Activated naive CD8-positive, alpha-beta T cell treated with anti-CD3 and anti-CD28 coated beads, Interleukin-2, amount 10 ng/mL, durations not matched to agents 7 days and 5 days (primary cell): Measurements from ENCODE around the gene TRDN. TPM values are rescaled to one million over a fixed set of nuclear protein-coding genes. Genes with fewer than 3 reads are reported as not detected.

Experiments
- ATAC-seq: fragments of 150-1000 bp; cut with Tn5 transposase; one replicate; pipeline ENCODE4 v1.10.0; 2021; ENCODE audit warnings: low read depth, moderate library complexity
- POLR2A ChIA-PET: fragments of 350-600 bp; sonication (Branson Sonifier 250); formaldehyde crosslinking; loops from one replicate; lab custom pipeline; 2021; ENCODE audit warnings: antibody characterized with exemption; lab: Charles Lee
- DNase-seq: peaks from one replicate; pipeline ENCODE4 v3.0.0; 2021
- H3K27ac Mint-ChIP-seq: one replicate; pipeline ENCODE4 v1.8.0; 2022; ENCODE audit warnings: mild to moderate bottlenecking, mixed read lengths
- H3K27me3 Mint-ChIP-seq: one replicate; pipeline ENCODE4 v1.8.0; 2022; ENCODE audit warnings: mild to moderate bottlenecking, moderate library complexity, mixed read lengths
- H3K36me3 Mint-ChIP-seq: one replicate; pipeline ENCODE4 v1.8.0; 2021; ENCODE audit warnings: mild to moderate bottlenecking, mixed read lengths
- H3K4me1 Mint-ChIP-seq: one replicate; pipeline ENCODE4 v1.8.0; 2021; ENCODE audit warnings: mixed read lengths
- H3K4me3 Mint-ChIP-seq: one replicate; pipeline ENCODE4 v1.8.0; 2022; ENCODE audit warnings: mild to moderate bottlenecking, moderate library complexity, mixed read lengths
- H3K9me3 Mint-ChIP-seq: one replicate; pipeline ENCODE4 v1.8.0; 2021; ENCODE audit warnings: mixed read lengths
- total RNA-seq, 2 experiments: library from RNA; stranded (reverse); gene quantifications; one replicate each; pipeline ENCODE4 v1.2.3, GENCODE V29; 2021

The TRDN gene
- total RNA-seq = not detected

- no peak within 1 kb of the TSS for H3K27ac Mint-ChIP-seq
- no peaks in the 10 kb centered on the region for H3K36me3 Mint-ChIP-seq
Observed at GRCh38 chr6:123636782-123637181, at the start of gene TRDN. TSS of gene TRDN (minus strand) at chr6:123636950. CDS start at chr6:123636775, 175 bp downstream.

GRCh38 chr6:123681957-123682462 lies 45.3 kb upstream of the TRDN start:
- DNase-seq = no peak
- Mint-ChIP-seq H3K27me3 (no peaks in the 10 kb centered on the region), H3K36me3 (no peaks in the 10 kb centered on the region), H3K4me3 (no peak overlapping the region), H3K27ac (no peak overlapping the region), H3K9me3 (no peaks in the 10 kb centered on the region), H3K4me1 (no peaks in the 10 kb centered on the region)
- no peak for ATAC-seq
- POLR2A ChIA-PET = no interaction called here

More at GRCh38 chr6:123636782-123637181, at the start of gene TRDN:
- ATAC-seq = no peak
- Mint-ChIP-seq H3K27me3 (no peaks in the 10 kb centered on the region), H3K9me3 (no peaks in the 10 kb centered on the region), H3K4me3 (no peak within 1 kb of the TSS), H3K4me1 (no peaks in the 10 kb centered on the region)
- POLR2A ChIA-PET = no interaction called here
- no peak for DNase-seq

GRCh38 chr6:123677897-123678296 lies 41.1 kb upstream of the TRDN start:
- Mint-ChIP-seq H3K27ac (no peak overlapping the region), H3K36me3 (no peaks in the 10 kb centered on the region), H3K4me3 (no peak overlapping the region), H3K9me3 (peaks cover 3% of the 10 kb centered on the region), H3K27me3 (no peaks in the 10 kb centered on the region), H3K4me1 (no peaks in the 10 kb centered on the region)
- no peak for ATAC-seq
- DNase-seq = no peak
- POLR2A ChIA-PET = no interaction called here

GRCh38 chr6:123676793-123677192 lies 40.0 kb upstream of the TRDN start:
- no peaks in the 10 kb centered on the region for H3K27me3 Mint-ChIP-seq
- ATAC-seq = no peak
- H3K4me1 Mint-ChIP-seq = no peaks in the 10 kb centered on the region
- peaks cover 3% of the 10 kb centered on the region for H3K9me3 Mint-ChIP-seq
- no peak for DNase-seq
- POLR2A ChIA-PET = no interaction called here
- no peaks in the 10 kb centered on the region for H3K36me3 Mint-ChIP-seq
- H3K4me3 Mint-ChIP-seq = no peak overlapping the region
- H3K27ac Mint-ChIP-seq = no peak overlapping the region

GRCh38 chr6:123668965-123669591 lies 32.3 kb upstream of the TRDN start:
- no peaks in the 10 kb centered on the region for H3K36me3 Mint-ChIP-seq
- H3K27me3 Mint-ChIP-seq = no peaks in the 10 kb centered on the region
- peaks cover 1% of the 10 kb centered on the region for H3K9me3 Mint-ChIP-seq
- POLR2A ChIA-PET = no interaction called here
- no peak overlapping the region for H3K4me3 Mint-ChIP-seq
- H3K27ac Mint-ChIP-seq = no peak overlapping the region
- H3K4me1 Mint-ChIP-seq = no peaks in the 10 kb centered on the region
- DNase-seq (no peak), ATAC-seq (no peak)

GRCh38 chr6:123668063-123668462 lies 31.3 kb upstream of the TRDN start:
- Mint-ChIP-seq H3K4me1 (no peaks in the 10 kb centered on the region), H3K36me3 (no peaks in the 10 kb centered on the region), H3K4me3 (no peak overlapping the region), H3K27me3 (no peaks in the 10 kb centered on the region), H3K9me3 (no peaks in the 10 kb centered on the region), H3K27ac (no peak overlapping the region)
- DNase-seq (no peak), ATAC-seq (no peak)
- POLR2A ChIA-PET = no interaction called here

GRCh38 chr6:123663436-123663835 lies 26.7 kb upstream of the TRDN start:
- POLR2A ChIA-PET = no interaction called here
- DNase-seq (no peak), ATAC-seq (no peak)
- Mint-ChIP-seq H3K9me3 (no peaks in the 10 kb centered on the region), H3K27me3 (no peaks in the 10 kb centered on the region), H3K4me1 (no peaks in the 10 kb centered on the region), H3K36me3 (no peaks in the 10 kb centered on the region), H3K27ac (no peak overlapping the region), H3K4me3 (no peak overlapping the region)

- Mint-ChIP-seq H3K4me1 (no peaks in the 10 kb centered on the region), H3K27me3 (no peaks in the 10 kb centered on the region), H3K36me3 (no peaks in the 10 kb centered on the region), H3K9me3 (no peaks in the 10 kb centered on the region), H3K4me3 (no peak overlapping the region), H3K27ac (no peak overlapping the region)
- DNase-seq (no peak), ATAC-seq (no peak)
- POLR2A ChIA-PET = no interaction called here
Observed at GRCh38 chr6:123662757-123663156, 26.0 kb upstream of the TRDN start.

- no peak overlapping the region for H3K4me3 Mint-ChIP-seq
- H3K9me3 Mint-ChIP-seq = no peaks in the 10 kb centered on the region
- H3K27ac Mint-ChIP-seq = no peak overlapping the region
- no peaks in the 10 kb centered on the region for H3K27me3 Mint-ChIP-seq
- POLR2A ChIA-PET = no interaction called here
- no peak for DNase-seq
- no peaks in the 10 kb centered on the region for H3K4me1 Mint-ChIP-seq
- ATAC-seq = no peak
- no peaks in the 10 kb centered on the region for H3K36me3 Mint-ChIP-seq
Observed at GRCh38 chr6:123661105-123661891, 24.5 kb upstream of the TRDN start.

GRCh38 chr6:123659960-123660748 lies 23.4 kb upstream of the TRDN start:
- Mint-ChIP-seq H3K36me3 (no peaks in the 10 kb centered on the region), H3K9me3 (no peaks in the 10 kb centered on the region), H3K27ac (no peak overlapping the region), H3K4me1 (peaks cover 3% of the 10 kb centered on the region), H3K27me3 (no peaks in the 10 kb centered on the region), H3K4me3 (no peak overlapping the region)
- DNase-seq (no peak), ATAC-seq (no peak)
- POLR2A ChIA-PET = no interaction called here

- no peaks in the 10 kb centered on the region for H3K27me3 Mint-ChIP-seq
- peaks cover 3% of the 10 kb centered on the region for H3K4me1 Mint-ChIP-seq
- H3K9me3 Mint-ChIP-seq = no peaks in the 10 kb centered on the region
- no peak overlapping the region for H3K27ac Mint-ChIP-seq
- POLR2A ChIA-PET = no interaction called here
- ATAC-seq (no peak), DNase-seq (no peak)
- H3K36me3 Mint-ChIP-seq = no peaks in the 10 kb centered on the region
- H3K4me3 Mint-ChIP-seq = no peak overlapping the region
Observed at GRCh38 chr6:123658848-123659247, 22.1 kb upstream of the TRDN start.

- Mint-ChIP-seq H3K27ac (peak overlapping the region; percentile 31), H3K4me3 (peak overlapping the region; percentile 58), H3K4me1 (peaks cover 3% of the 10 kb centered on the region), H3K27me3 (no peaks in the 10 kb centered on the region), H3K9me3 (no peaks in the 10 kb centered on the region), H3K36me3 (no peaks in the 10 kb centered on the region)
- POLR2A ChIA-PET = no interaction called here
- ATAC-seq = peak; percentile 50
- DNase-seq = no peak
Observed at GRCh38 chr6:123655521-123656306, 19.0 kb upstream of the TRDN start.

- no peak for DNase-seq
- POLR2A ChIA-PET = no interaction called here
- H3K4me3 Mint-ChIP-seq = no peak overlapping the region
- H3K27me3 Mint-ChIP-seq = no peaks in the 10 kb centered on the region
- no peaks in the 10 kb centered on the region for H3K9me3 Mint-ChIP-seq
- H3K4me1 Mint-ChIP-seq = no peaks in the 10 kb centered on the region
- no peak for ATAC-seq
- no peak overlapping the region for H3K27ac Mint-ChIP-seq
- no peaks in the 10 kb centered on the region for H3K36me3 Mint-ChIP-seq
Observed at GRCh38 chr6:123648723-123649122, 12.0 kb upstream of the TRDN start.
